SU-DHL-6 (cell line): ENCODE results near the gene SNUPN.

Source experiments
- H2AFZ ChIP-seq: fragments of 200-600 bp; sonication (generic); 2 replicates; pipeline ENCODE4 v1.6.1; 2014; ENCODE audit warnings: low read depth, mild to moderate bottlenecking, moderate library complexity, mixed read lengths, antibody characterized with exemption, low read length; ENCODE audit not compliant: severe bottlenecking
- H3F3A ChIP-seq: fragments of 200-600 bp; shearing (Covaris generic); 2 replicates; pipeline ENCODE4 v1.6.0; 2016; ENCODE audit warnings: antibody characterized with exemption, mild to moderate bottlenecking; ENCODE audit not compliant: insufficient read depth
- H3K27ac ChIP-seq: fragments of 200-600 bp; sonication (generic); 2 replicates; pipeline ENCODE4 v1.5.1; 2016; ENCODE audit warnings: low read depth, mild to moderate bottlenecking, low read length, moderate library complexity, mixed read lengths
- H3K27me3 ChIP-seq: fragments of 200-600 bp; sonication (generic), shearing (Covaris generic); 2 replicates; pipeline ENCODE4 v1.6.0; 2014; ENCODE audit warnings: mild to moderate bottlenecking, low read length
- H3K36me3 ChIP-seq: fragments of 200-600 bp; sonication (generic); 2 replicates; pipeline ENCODE4 v1.6.1; 2014; ENCODE audit warnings: mild to moderate bottlenecking, low read length, mixed read lengths
- H3K4me2 ChIP-seq: fragments of 300-600, 200-600 bp; shearing (Covaris generic), sonication (generic); 2 replicates; pipeline ENCODE4 v1.6.0; 2014; ENCODE audit warnings: low read length, low read depth, mild to moderate bottlenecking; ENCODE audit not compliant: poor library complexity, severe bottlenecking
- H3K4me3 ChIP-seq: fragments of 200-600 bp; sonication (generic); 2 replicates; pipeline ENCODE4 v1.5.1; 2014; ENCODE audit warnings: antibody characterized with exemption, low read length, mild to moderate bottlenecking, mixed read lengths; ENCODE audit not compliant: insufficient read depth, poor library complexity, severe bottlenecking
- H3K79me2 ChIP-seq: fragments of 200-600 bp; sonication (generic); 2 replicates; pipeline ENCODE4 v1.6.1; 2014; ENCODE audit warnings: mild to moderate bottlenecking, low read length, moderate library complexity; ENCODE audit not compliant: insufficient read depth
- H3K9ac ChIP-seq: fragments of 200-600 bp; sonication (generic); 2 replicates; pipeline ENCODE4 v1.7.0; 2014; ENCODE audit warnings: mild to moderate bottlenecking, low read length
- H3K9me2 ChIP-seq: fragments of 200-600 bp; sonication (generic); replicated peaks from 2 replicates; pipeline ENCODE4 v1.6.1; 2014; ENCODE audit warnings: low read length; ENCODE audit not compliant: insufficient read depth
- H3K9me3 ChIP-seq: fragments of 200-600 bp; sonication (generic); 2 replicates; pipeline ENCODE4 v1.6.1; 2014; ENCODE audit warnings: low read length, mixed read lengths; ENCODE audit not compliant: insufficient read depth
- H4K20me1 ChIP-seq: fragments of 200-600 bp; sonication (generic); 2 replicates; pipeline ENCODE4 v1.6.1; 2014; ENCODE audit warnings: low read depth, mild to moderate bottlenecking, antibody characterized with exemption, low read length, moderate library complexity, mixed read lengths
- EZH2phosphoT487 ChIP-seq: fragments of 200-600 bp; sonication (generic), shearing (Covaris generic); conservative IDR thresholded peaks from 2 replicates; pipeline ENCODE4 v1.6.1; 2018; ENCODE audit warnings: mild to moderate bottlenecking, antibody characterized with exemption, low read length, moderate library complexity, mixed read lengths
- TF ChIP-seq, protein P1 (sequence below): fragments of 200-600 bp; sonication (generic); IDR thresholded peaks from one replicate; pipeline ENCODE4 v1.5.1; 2017; ENCODE audit warnings: antibody characterized with exemption, mild to moderate bottlenecking, low read length, moderate library complexity; ENCODE audit not compliant: insufficient read depth, poor library complexity, severe bottlenecking

The SNUPN gene

DNA sequence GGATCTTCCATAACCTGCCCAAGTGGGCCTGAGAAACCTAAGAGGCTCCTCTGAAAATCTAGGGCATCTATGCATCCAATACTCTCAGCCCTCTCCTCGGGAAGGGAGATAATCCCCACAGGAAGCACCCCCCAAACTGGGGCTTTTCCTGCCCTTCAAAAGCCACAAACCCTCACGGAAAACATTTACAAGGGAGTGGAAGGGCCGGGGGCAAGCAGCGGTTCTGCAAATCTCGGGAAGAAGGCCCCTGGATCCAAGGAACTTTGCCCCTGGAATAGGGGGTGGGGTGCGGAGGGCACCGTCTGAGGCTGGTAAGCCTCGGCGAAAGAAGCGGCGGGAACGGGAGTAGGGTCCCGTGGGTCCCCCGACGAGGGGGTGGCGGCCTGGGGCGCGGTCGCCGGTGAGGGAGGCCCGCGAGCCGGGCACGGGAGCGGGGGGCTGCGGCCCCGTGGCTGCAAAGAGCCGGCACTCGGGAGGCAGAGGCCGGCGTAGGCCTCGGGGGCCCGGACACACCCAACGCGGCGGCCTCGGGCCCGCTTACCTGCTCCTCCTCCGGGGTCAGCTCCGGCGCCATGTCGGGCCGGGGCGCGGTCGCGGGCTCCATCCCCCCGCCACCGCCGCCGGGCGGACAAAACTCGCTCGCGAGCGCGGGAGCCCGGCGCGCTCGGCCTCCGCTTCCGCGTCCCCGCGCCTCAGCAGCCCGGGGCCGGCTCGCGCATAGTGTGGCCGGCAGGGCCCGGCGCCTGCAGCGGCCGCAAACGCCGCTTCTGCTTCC lies 47.2 kb downstream of the SNUPN start:
- H3F3A ChIP-seq = peaks cover 20% of the 10 kb centered on the region; the same call in 1 of the 2 replicates
- H3K9me2 ChIP-seq = no peaks in the 10 kb centered on the region
- H3K27me3 ChIP-seq = no peaks in the 10 kb centered on the region
- H3K9ac ChIP-seq = peak overlapping the region; percentile 97
- H3K36me3 ChIP-seq = no peaks in the 10 kb centered on the region
- H3K27ac ChIP-seq = peak overlapping the region; percentile 84
- H4K20me1 ChIP-seq = no peaks in the 10 kb centered on the region
- no peaks in the 10 kb centered on the region for H3K9me3 ChIP-seq
- no peak for TF ChIP-seq EZH2phosphoT487
- TF ChIP-seq, protein P1, sequence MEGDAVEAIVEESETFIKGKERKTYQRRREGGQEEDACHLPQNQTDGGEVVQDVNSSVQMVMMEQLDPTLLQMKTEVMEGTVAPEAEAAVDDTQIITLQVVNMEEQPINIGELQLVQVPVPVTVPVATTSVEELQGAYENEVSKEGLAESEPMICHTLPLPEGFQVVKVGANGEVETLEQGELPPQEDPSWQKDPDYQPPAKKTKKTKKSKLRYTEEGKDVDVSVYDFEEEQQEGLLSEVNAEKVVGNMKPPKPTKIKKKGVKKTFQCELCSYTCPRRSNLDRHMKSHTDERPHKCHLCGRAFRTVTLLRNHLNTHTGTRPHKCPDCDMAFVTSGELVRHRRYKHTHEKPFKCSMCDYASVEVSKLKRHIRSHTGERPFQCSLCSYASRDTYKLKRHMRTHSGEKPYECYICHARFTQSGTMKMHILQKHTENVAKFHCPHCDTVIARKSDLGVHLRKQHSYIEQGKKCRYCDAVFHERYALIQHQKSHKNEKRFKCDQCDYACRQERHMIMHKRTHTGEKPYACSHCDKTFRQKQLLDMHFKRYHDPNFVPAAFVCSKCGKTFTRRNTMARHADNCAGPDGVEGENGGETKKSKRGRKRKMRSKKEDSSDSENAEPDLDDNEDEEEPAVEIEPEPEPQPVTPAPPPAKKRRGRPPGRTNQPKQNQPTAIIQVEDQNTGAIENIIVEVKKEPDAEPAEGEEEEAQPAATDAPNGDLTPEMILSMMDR = no peak
- peaks cover 40% of the 10 kb centered on the region for H3K79me2 ChIP-seq
- H3K4me2 ChIP-seq = peak overlapping the region; percentile 92
- peak overlapping the region; percentile 95 for H2AFZ ChIP-seq
- H3K4me3 ChIP-seq = peak overlapping the region; percentile 79

DNA sequence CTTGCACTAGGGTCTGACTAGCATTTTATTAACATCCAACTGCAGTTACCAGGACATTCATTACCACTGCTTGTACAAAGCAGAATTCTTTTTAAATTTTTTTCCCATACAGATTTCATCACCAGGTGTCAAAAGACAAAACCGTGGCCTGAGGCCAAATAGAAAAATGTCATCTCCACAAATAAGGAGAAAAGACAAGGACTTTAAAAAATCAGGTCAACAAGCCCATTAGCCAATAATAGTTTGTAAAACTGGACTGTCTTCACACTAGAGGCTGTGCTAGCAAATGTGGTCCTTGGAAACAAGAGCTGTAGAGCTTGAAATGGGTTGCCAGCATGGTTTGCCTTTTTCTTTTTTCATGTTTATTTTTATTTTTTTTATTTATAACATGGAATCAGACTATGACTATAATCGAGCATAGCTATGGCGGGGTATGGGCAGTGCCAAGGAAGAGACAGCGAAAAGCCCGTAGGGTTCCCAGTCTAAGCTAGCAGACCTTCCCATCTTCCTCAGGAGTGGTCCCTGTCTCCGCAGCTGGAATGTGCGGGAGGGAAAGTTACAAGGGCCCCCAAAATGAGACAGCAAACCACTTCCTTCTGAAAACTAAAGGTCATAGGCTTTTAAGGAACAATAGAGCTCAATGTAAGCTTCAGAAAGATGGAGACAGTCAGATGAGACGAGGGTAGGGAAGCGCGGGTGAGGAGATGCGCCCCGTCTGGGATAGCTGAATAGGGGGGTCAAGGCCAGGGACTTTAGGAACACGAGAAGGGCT lies 47.9 kb downstream of the SNUPN start:
- Histone ChIP-seq H3K27ac (peak overlapping the region; percentile 84), H4K20me1 (no peaks in the 10 kb centered on the region), H3K79me2 (peaks cover 48% of the 10 kb centered on the region), H3K36me3 (no peaks in the 10 kb centered on the region), H3K9ac (peak overlapping the region; percentile 97), H3K4me2 (peak overlapping the region; percentile 92), H2AFZ (peak overlapping the region; percentile 95), H3K9me3 (no peaks in the 10 kb centered on the region), H3K27me3 (no peaks in the 10 kb centered on the region), H3K4me3 (peak overlapping the region; percentile 79), H3K9me2 (no peaks in the 10 kb centered on the region), H3F3A (peaks cover 23% of the 10 kb centered on the region; the same call in 1 of the 2 replicates)
- TF ChIP-seq EZH2phosphoT487 = no peak
- TF ChIP-seq, protein P1 = no peak

DNA sequence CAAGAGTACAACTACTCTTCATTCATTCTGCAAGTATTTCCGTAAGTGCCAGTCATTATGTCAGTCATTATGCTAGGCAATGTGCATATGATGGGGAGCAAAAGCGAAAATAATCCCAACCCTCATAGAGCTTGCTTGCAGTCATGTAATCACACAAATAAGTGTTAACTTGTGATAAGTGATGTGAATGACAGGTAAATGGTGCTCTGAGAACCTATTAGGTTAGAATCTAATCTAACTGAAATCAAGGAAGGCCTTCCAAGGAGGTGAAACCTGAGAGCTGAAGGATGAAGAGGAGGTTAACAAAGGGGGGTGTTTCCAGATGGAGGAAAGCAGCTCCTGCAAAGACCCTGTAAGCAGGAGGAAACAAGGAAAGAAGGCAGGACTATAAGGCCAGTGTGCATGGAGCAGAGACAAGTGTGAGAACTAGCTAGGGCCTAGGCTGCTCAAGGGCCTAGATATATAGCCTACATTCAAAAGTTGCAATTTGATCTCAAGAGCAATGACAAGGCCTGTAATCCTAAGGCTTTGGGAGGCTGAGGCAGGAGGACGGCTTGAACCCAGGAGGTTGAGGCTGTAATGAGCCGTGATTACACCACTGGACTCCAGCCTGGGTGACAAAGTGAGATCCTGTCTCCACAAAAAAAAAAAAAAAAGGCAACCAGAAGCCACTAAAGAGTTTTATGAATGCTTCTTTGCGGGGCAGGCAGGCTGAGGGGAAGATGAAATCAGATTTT lies 51.7 kb downstream of the SNUPN start:
- peaks cover 79% of the 10 kb centered on the region for H3K79me2 ChIP-seq

More for the DNA sequence above, 51.7 kb downstream of the SNUPN start:
- Histone ChIP-seq H3K27ac (no peak overlapping the region), H2AFZ (no peak overlapping the region), H3K9me3 (no peaks in the 10 kb centered on the region), H3K4me3 (no peak overlapping the region), H3K9me2 (no peaks in the 10 kb centered on the region), H3K36me3 (no peaks in the 10 kb centered on the region), H3K27me3 (no peaks in the 10 kb centered on the region), H3K4me2 (no peak overlapping the region), H3K9ac (no peak overlapping the region), H3F3A (peaks cover 23% of the 10 kb centered on the region; the same call in 1 of the 2 replicates), H4K20me1 (no peaks in the 10 kb centered on the region)
- TF ChIP-seq, protein P1 = no peak
- no peak for TF ChIP-seq EZH2phosphoT487
